Measurements from ENCODE around the gene PKDCC. TPM values are rescaled to one million over a fixed set of nuclear protein-coding genes. Genes with fewer than 3 reads are reported as not detected.

PKDCC gene
- total and polyA plus RNA-seq, 2 donors (not counting 1 experiment from before 2014, with no cell fraction given) = 0.20 to 0.82 TPM

GRCh38 chr2:42028571-42029148, 19.2 kb upstream of the PKDCC start:
- peaks cover 19% of the 10 kb centered on the region for H3K27me3 Mint-ChIP-seq
- no peak overlapping the region for H3K4me3 ChIP-seq (ENCODE audit: control extremely low read depth in 1 of 5, extremely low read depth in 1 of 5, insufficient read depth in 1 of 5, low read depth in 2 of 5, low read length in 4 of 5)
- H3K9me3 ChIP-seq (ENCODE audit: control extremely low read depth in 1 of 3, control insufficient read depth in 2 of 3, insufficient read depth in 1 of 3, low read length in 2 of 3) = no peaks in the 10 kb centered on the region
- ChIA-PET CTCF (no interaction called here), POLR2A (no interaction called here)
- no peaks in the 10 kb centered on the region for H3K79me2 ChIP-seq (ENCODE audit: control insufficient read depth, insufficient read depth, low read length)
- no peak for TF ChIP-seq CTCF (IDR thresholded peaks at IDR 0.05)
- no peak overlapping the region for H3K27ac ChIP-seq (ENCODE audit: low read length in 2 of 2)
- no peaks in the 10 kb centered on the region for H4K20me1 ChIP-seq (ENCODE audit: control insufficient read depth, insufficient read depth, low read length, poor library complexity, severe bottlenecking)
- H3K27me3 ChIP-seq (replicated peaks in 1 of 4; ENCODE audit: control extremely low read depth in 1 of 4, control insufficient read depth in 3 of 4, insufficient read depth in 4 of 4, low read length in 3 of 4) = peaks cover 0 to 7% (median 0%) of the 10 kb centered on the region in 4 experiments
- H3K9ac ChIP-seq (ENCODE audit: low read length) = no peak overlapping the region
- DNase-seq = no peak
- peaks cover 23% of the 10 kb centered on the region for H3K4me1 Mint-ChIP-seq
- peak overlapping the region; percentile 20 for H3K4me2 ChIP-seq (replicated peaks; ENCODE audit: low read depth, low read length, poor library complexity, severe bottlenecking)
- intact Hi-C loops (cut with micrococcal nuclease) = no loop called here
- H3K27ac Mint-ChIP-seq = no peak overlapping the region
- H3K4me1 ChIP-seq (ENCODE audit: control insufficient read depth in 2 of 2, insufficient read depth in 2 of 2, low read length in 2 of 2) = peaks cover 13 to 29% of the 10 kb centered on the region in 2 donors
- no peak overlapping the region for H3K4me3 Mint-ChIP-seq
- no peak overlapping the region for H2AFZ ChIP-seq (ENCODE audit: insufficient read depth, low read depth, low read length, poor library complexity, severe bottlenecking)
- no peaks in the 10 kb centered on the region for H3K36me3 ChIP-seq (replicated peaks in 1 of 2; ENCODE audit: control extremely low read depth in 1 of 2, control insufficient read depth in 1 of 2, extremely low read depth in 1 of 2, insufficient read depth in 2 of 2, low read length in 1 of 2)
- no peak for ATAC-seq (ENCODE audit: low read depth)
- H3K9me3 Mint-ChIP-seq (ENCODE audit: insufficient read depth) = no peaks in the 10 kb centered on the region
- 67% methylated on average over 7 of the region's 8 CpGs for WGBS (ENCODE audit: insufficient coverage)

- H3K79me2 ChIP-seq (ENCODE audit: control insufficient read depth, insufficient read depth, low read length) = no peaks in the 10 kb centered on the region
- Mint-ChIP-seq H3K27me3 (peaks cover 17% of the 10 kb centered on the region), H3K4me3 (no peak overlapping the region), H3K27ac (no peak overlapping the region), H3K9me3 (ENCODE audit: insufficient read depth) (no peaks in the 10 kb centered on the region), H3K4me1 (peaks cover 23% of the 10 kb centered on the region)
- H3K36me3 ChIP-seq (replicated peaks in 1 of 2; ENCODE audit: control extremely low read depth in 1 of 2, control insufficient read depth in 1 of 2, extremely low read depth in 1 of 2, insufficient read depth in 2 of 2, low read length in 1 of 2) = no peaks in the 10 kb centered on the region
- ATAC-seq (ENCODE audit: low read depth) (no peak), DNase-seq (no peak)
- no peak overlapping the region for H3K9ac ChIP-seq (ENCODE audit: low read length)
- TF ChIP-seq CTCF (IDR thresholded peaks at IDR 0.05) = no peak
- TF ChIP-seq EZH2 (IDR thresholded peaks at IDR 0.05; ENCODE audit: borderline replicate concordance, insufficient read depth, low read depth, low read length, poor library complexity, severe bottlenecking) = no peak
- no peak overlapping the region for H2AFZ ChIP-seq (ENCODE audit: insufficient read depth, low read depth, low read length, poor library complexity, severe bottlenecking)
- H3K9me3 ChIP-seq (ENCODE audit: control extremely low read depth in 1 of 3, control insufficient read depth in 2 of 3, insufficient read depth in 1 of 3, low read length in 2 of 3) = no peaks in the 10 kb centered on the region
- H3K4me1 ChIP-seq (ENCODE audit: control insufficient read depth in 2 of 2, insufficient read depth in 2 of 2, low read length in 2 of 2) = peaks cover 13 to 29% of the 10 kb centered on the region in 2 donors
- ChIA-PET CTCF (no interaction called here), POLR2A (no interaction called here)
- H4K20me1 ChIP-seq (ENCODE audit: control insufficient read depth, insufficient read depth, low read length, poor library complexity, severe bottlenecking) = no peaks in the 10 kb centered on the region
- no CpG with 5 or more reads among the region's 4 CpGs for WGBS (ENCODE audit: insufficient coverage)
- H3K4me3 ChIP-seq (ENCODE audit: control extremely low read depth in 1 of 5, extremely low read depth in 1 of 5, insufficient read depth in 1 of 5, low read depth in 2 of 5, low read length in 4 of 5) = no peak overlapping the region
- peaks cover 0 to 7% (median 0%) of the 10 kb centered on the region in 4 experiments for H3K27me3 ChIP-seq (replicated peaks in 1 of 4; ENCODE audit: control extremely low read depth in 1 of 4, control insufficient read depth in 3 of 4, insufficient read depth in 4 of 4, low read length in 3 of 4)
- intact Hi-C loops (cut with micrococcal nuclease) = no loop called here
- no peak overlapping the region for H3K27ac ChIP-seq (ENCODE audit: low read length in 2 of 2)
- peak overlapping the region; percentile 20 for H3K4me2 ChIP-seq (replicated peaks; ENCODE audit: low read depth, low read length, poor library complexity, severe bottlenecking)
Observed at GRCh38 chr2:42029171-42029570, 18.6 kb upstream of the PKDCC start.
